ENCODE results near the gene PIK3AP1. TPM values are rescaled to one million over a fixed set of nuclear protein-coding genes. Genes with fewer than 3 reads are reported as not detected.

PIK3AP1 gene
- total RNA-seq, 4 donors from 2014 or later, result 4.7 to 16.6 (median 8.8) TPM

GRCh38 chr10:96716390-96716789, 3.9 kb downstream of the PIK3AP1 start:
- H3K27me3 ChIP-seq, result peaks cover 0 to 11% (median 1%) of the 10 kb centered on the region in 4 donors
- no peak overlapping the region for H3K27ac ChIP-seq (replicated peaks in 1 of 4)
- no peak overlapping the region for H3K4me3 ChIP-seq
- H3K4me1 ChIP-seq, result peaks cover 8 to 18% (median 16%) of the 10 kb centered on the region in 4 donors
- no peak for TF ChIP-seq EP300 (IDR thresholded peaks at IDR 0.05)
- no peak for TF ChIP-seq POLR2A (IDR thresholded peaks at IDR 0.05; ENCODE audit: low read depth)
- TF ChIP-seq, protein P1, sequence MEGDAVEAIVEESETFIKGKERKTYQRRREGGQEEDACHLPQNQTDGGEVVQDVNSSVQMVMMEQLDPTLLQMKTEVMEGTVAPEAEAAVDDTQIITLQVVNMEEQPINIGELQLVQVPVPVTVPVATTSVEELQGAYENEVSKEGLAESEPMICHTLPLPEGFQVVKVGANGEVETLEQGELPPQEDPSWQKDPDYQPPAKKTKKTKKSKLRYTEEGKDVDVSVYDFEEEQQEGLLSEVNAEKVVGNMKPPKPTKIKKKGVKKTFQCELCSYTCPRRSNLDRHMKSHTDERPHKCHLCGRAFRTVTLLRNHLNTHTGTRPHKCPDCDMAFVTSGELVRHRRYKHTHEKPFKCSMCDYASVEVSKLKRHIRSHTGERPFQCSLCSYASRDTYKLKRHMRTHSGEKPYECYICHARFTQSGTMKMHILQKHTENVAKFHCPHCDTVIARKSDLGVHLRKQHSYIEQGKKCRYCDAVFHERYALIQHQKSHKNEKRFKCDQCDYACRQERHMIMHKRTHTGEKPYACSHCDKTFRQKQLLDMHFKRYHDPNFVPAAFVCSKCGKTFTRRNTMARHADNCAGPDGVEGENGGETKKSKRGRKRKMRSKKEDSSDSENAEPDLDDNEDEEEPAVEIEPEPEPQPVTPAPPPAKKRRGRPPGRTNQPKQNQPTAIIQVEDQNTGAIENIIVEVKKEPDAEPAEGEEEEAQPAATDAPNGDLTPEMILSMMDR (IDR thresholded peaks at IDR 0.05), result no peak
- TF ChIP-seq POLR2AphosphoS5 (IDR thresholded peaks at IDR 0.05), result no peak
- H3K9me3 ChIP-seq, result no peaks in the 10 kb centered on the region
- DNase-seq (ENCODE audit: extremely low spot score), result no peak
- WGBS, result 64% methylated on average over 1 of the region's 1 CpG
- intact Hi-C loops (cut with DNase I), result no loop called here
- H3K36me3 ChIP-seq, result no peaks in the 10 kb centered on the region

DNA sequence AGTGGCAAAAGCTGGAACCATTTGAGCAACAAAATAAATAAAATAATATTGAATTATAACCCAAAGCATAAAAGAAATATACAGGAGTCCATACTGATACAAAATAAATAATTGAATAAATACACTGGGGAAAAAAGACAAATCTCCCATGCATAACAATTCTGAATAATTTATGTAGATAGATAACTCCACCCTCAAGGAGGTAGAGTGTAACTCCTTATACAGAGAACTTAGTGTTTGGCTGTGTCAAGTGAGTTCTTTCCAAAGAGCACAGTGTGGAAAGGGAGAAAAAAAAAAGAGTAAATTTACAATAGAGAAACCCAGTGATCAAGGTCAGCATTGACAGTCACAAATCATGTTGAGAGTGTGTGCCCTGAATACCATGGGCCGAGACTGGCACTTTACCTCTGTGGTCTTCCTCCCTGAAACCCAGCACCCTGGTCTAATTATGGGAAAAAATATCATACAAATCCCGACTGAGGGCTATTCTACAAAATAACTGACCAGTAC, 5.5 kb downstream of the PIK3AP1 start:
- H3K4me3 ChIP-seq, result no peak overlapping the region
- TF ChIP-seq EP300 (IDR thresholded peaks at IDR 0.05) (no peak), POLR2AphosphoS5 (IDR thresholded peaks at IDR 0.05) (no peak), POLR2A (IDR thresholded peaks at IDR 0.05; ENCODE audit: low read depth) (no peak)
- TF ChIP-seq, protein P1 (IDR thresholded peaks at IDR 0.05), result no peak
- intact Hi-C loops (cut with DNase I), result no loop called here
- 88% methylated on average over 2 of the region's 2 CpGs for WGBS
- peaks cover 0 to 1% (median 0%) of the 10 kb centered on the region in 4 donors for H3K27me3 ChIP-seq
- no peaks in the 10 kb centered on the region for H3K9me3 ChIP-seq
- H3K27ac ChIP-seq (replicated peaks in 1 of 4), result no peak overlapping the region
- H3K36me3 ChIP-seq, result no peaks in the 10 kb centered on the region
- DNase-seq (ENCODE audit: extremely low spot score), result no peak
- H3K4me1 ChIP-seq, result peaks cover under 1 to 2% (median 1%) of the 10 kb centered on the region in 4 donors

DNA sequence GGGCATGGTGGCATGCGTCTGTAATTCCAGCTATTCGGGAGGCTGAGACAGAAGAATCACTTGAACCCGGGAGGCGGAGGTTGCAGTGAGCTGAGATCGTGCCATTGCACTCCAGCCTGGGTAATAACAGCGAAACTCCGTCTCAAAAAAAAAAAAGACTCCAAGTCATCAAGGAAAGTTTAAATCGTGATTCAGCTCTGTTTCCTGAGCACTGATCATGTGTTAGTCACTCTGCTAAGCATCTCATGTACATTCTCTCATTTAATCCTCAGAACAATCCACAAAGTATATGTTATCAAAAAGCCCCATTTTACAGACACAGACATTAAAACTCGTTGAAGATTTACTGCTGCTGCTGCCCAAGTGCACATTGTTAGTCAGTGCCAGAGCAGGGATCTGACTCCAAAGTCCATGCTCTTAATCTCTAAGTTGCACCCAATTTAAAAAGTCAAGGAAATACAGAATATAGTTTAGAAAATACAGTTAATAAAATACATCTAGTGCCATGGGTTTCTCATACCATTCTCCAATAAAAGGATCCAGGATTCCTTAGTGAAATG, 6.2 kb downstream of the PIK3AP1 start:
- Histone ChIP-seq H3K4me3 (no peak overlapping the region), H3K4me1 (no peaks in the 10 kb centered on the region), H3K27ac (replicated peaks in 1 of 4) (no peak overlapping the region), H3K36me3 (peaks cover 0 to 3% (median 0%) of the 10 kb centered on the region in 4 donors), H3K9me3 (no peaks in the 10 kb centered on the region), H3K27me3 (no peaks in the 10 kb centered on the region)
- TF ChIP-seq, protein P1 (IDR thresholded peaks at IDR 0.05), result no peak
- TF ChIP-seq POLR2A (IDR thresholded peaks at IDR 0.05; ENCODE audit: low read depth) (no peak), EP300 (IDR thresholded peaks at IDR 0.05) (no peak), POLR2AphosphoS5 (IDR thresholded peaks at IDR 0.05) (no peak)
- WGBS, result 85% methylated on average over 9 of the region's 9 CpGs
- no peak for DNase-seq (ENCODE audit: extremely low spot score)
- intact Hi-C loops (cut with DNase I), result no loop called here

DNA sequence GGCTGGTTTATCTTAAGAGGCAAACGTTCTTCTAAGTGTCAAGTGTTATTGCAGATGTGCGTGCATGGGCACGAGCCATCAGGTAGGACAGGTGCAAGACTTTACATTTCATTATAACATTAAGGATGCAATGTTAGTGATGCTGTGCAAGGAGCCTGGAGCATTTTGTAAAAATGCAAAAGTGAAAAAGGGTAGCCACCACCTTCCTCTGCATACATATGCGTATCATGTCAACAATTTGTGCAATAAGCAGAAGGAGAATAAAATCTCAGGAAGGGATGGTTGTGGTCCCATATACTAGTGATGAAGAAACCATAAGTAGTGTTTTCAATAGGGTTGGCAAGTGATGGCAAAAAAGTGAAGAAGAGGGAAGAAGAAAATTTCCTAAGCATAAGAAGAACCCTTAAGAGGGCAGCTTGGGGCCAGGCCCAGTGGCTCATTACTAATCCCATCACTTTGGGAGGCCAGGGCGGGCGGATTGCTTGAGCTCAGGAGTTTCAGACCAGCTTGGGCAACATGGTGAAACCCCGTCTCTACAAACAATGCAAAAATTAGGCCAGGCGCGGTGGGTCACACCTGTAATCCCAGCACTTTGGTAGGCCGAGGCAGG, 7.5 kb downstream of the PIK3AP1 start:
- H3K27ac ChIP-seq (replicated peaks in 1 of 4), result no peak overlapping the region
- 91% methylated on average over 10 of the region's 10 CpGs for WGBS
- H3K4me3 ChIP-seq, result no peak overlapping the region
- no peaks in the 10 kb centered on the region for H3K4me1 ChIP-seq
- H3K9me3 ChIP-seq, result no peaks in the 10 kb centered on the region
- intact Hi-C loops (cut with DNase I), result no loop called here
- H3K27me3 ChIP-seq, result no peaks in the 10 kb centered on the region
- peaks cover 0 to 3% (median 0%) of the 10 kb centered on the region in 4 donors for H3K36me3 ChIP-seq
- no peak for DNase-seq (ENCODE audit: extremely low spot score)
- TF ChIP-seq, protein P1 (IDR thresholded peaks at IDR 0.05), result no peak
- TF ChIP-seq POLR2AphosphoS5 (IDR thresholded peaks at IDR 0.05) (no peak), POLR2A (IDR thresholded peaks at IDR 0.05; ENCODE audit: low read depth) (no peak), EP300 (IDR thresholded peaks at IDR 0.05) (no peak)
